ENCODE measurements around the gene LETMD1. TPM values are rescaled to one million over a fixed set of nuclear protein-coding genes. Genes with fewer than 3 reads are reported as not detected.

The LETMD1 gene
- total and polyA plus RNA-seq, 7 experiments from 2014 or later = 32.4 to 101 (median 69.5) TPM

- intact Hi-C loops (cut with micrococcal nuclease) = no loop called here
- H3K27me3 ChIP-seq (ENCODE audit: control insufficient read depth in 2 of 2, insufficient read depth in 2 of 2, low read length in 2 of 2) = no peaks in the 10 kb centered on the region
- ChIA-PET POLR2A (interaction anchor here (0.6 to 2.3 kb wide), 5 partner anchors 8 to 262 kb away, joined by 3 to 7 read pairs (median 4); no protein-coding TSS in a partner anchor), CTCF (interaction anchor here (1.2 kb wide), 1 partner anchor 24 kb away, joined by 3 read pairs; no protein-coding TSS in a partner anchor)
- no peaks in the 10 kb centered on the region for H3K9me3 ChIP-seq (ENCODE audit: control insufficient read depth in 2 of 3, low read length in 3 of 3)
- H3K27me3 Mint-ChIP-seq = no peaks in the 10 kb centered on the region
- no peak for DNase-seq
- H3K36me3 ChIP-seq (ENCODE audit: control insufficient read depth in 2 of 3, insufficient read depth in 3 of 3, low read length in 3 of 3) = peaks cover 0 to 35% (median 13%) of the 10 kb centered on the region in 3 experiments
- peaks cover 20 to 23% of the 10 kb centered on the region in 2 donors for H3K4me1 ChIP-seq (ENCODE audit: control insufficient read depth in 2 of 2, insufficient read depth in 2 of 2, low read length in 2 of 2)
- H3K27ac Mint-ChIP-seq = peak overlapping the region in 5 of 9 donors; percentile 3 to 83 (median 56)
- no peak for ATAC-seq
- peak overlapping the region in 1 of 10 donors; percentile 8 for H3K4me3 Mint-ChIP-seq
- peaks cover 0 to 1% (median 0%) of the 10 kb centered on the region in 11 donors for H3K9me3 Mint-ChIP-seq
- peaks cover 17 to 37% (median 31%) of the 10 kb centered on the region in 7 donors for H3K4me1 Mint-ChIP-seq
- H3K36me3 Mint-ChIP-seq = peaks cover 0 to 22% (median 16%) of the 10 kb centered on the region in 5 donors
- no peak overlapping the region for H3K27ac ChIP-seq (ENCODE audit: low read depth, low read length)
- no peak overlapping the region for H3K4me3 ChIP-seq (ENCODE audit: low read length)
These were observed 3.7 kb downstream of the LETMD1 start for GRCh38 chr12:51051787-51052186.

DNA sequence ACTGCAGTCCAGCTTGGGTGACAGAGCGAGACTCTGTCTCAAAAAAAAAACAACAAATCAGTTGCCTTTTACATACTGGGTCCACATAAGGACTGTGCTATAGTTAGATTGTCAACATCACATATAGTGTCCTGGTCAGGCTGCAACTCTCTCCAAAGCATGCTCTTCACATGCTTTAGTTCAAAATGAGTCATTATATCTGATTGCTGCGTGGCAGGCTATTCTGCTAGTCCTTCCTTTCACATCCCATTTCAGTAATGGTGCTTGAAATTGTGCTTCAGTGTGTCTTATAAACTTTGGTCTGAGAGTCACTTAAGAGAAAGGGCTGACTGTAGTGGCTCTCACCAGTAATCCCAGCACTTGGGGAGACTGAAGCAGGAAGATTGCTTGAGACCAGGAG, 6.9 kb downstream of the LETMD1 start:
- Histone ChIP-seq H3K36me3 (ENCODE audit: control insufficient read depth in 2 of 3, insufficient read depth in 3 of 3, low read length in 3 of 3) (peaks cover 5 to 65% (median 13%) of the 10 kb centered on the region in 3 experiments), H3K4me1 (ENCODE audit: control insufficient read depth in 2 of 2, insufficient read depth in 2 of 2, low read length in 2 of 2) (no peaks in the 10 kb centered on the region), H3K9me3 (ENCODE audit: control insufficient read depth in 2 of 3, low read length in 3 of 3) (no peaks in the 10 kb centered on the region), H3K27me3 (ENCODE audit: control insufficient read depth in 2 of 2, insufficient read depth in 2 of 2, low read length in 2 of 2) (no peaks in the 10 kb centered on the region), H3K27ac (ENCODE audit: low read depth, low read length) (no peak overlapping the region), H3K4me3 (ENCODE audit: low read length) (no peak overlapping the region)
- ChIA-PET CTCF (no interaction called here), POLR2A (interaction anchor here (0.6 to 0.7 kb wide), 2 partner anchors 9 to 154 kb away, joined by 3 read pairs; no protein-coding TSS in a partner anchor)
- Mint-ChIP-seq H3K4me3 (no peak overlapping the region), H3K4me1 (peaks cover 2 to 11% (median 6%) of the 10 kb centered on the region in 7 donors), H3K27me3 (no peaks in the 10 kb centered on the region), H3K27ac (no peak overlapping the region), H3K9me3 (no peaks in the 10 kb centered on the region), H3K36me3 (peaks cover 3 to 36% (median 23%) of the 10 kb centered on the region in 5 donors)
- intact Hi-C loops (cut with micrococcal nuclease) = no loop called here
- ATAC-seq (no peak), DNase-seq (no peak)

GRCh38 chr12:51056242-51056641, 8.1 kb downstream of the LETMD1 start:
- no peaks in the 10 kb centered on the region for H3K4me1 ChIP-seq (ENCODE audit: control insufficient read depth in 2 of 2, insufficient read depth in 2 of 2, low read length in 2 of 2)
- no peak overlapping the region for H3K27ac ChIP-seq (ENCODE audit: low read depth, low read length)
- no peak overlapping the region for H3K4me3 ChIP-seq (ENCODE audit: low read length)
- H3K9me3 ChIP-seq (ENCODE audit: control insufficient read depth in 2 of 3, low read length in 3 of 3) = no peaks in the 10 kb centered on the region
- peak; percentile 27 for ATAC-seq
- peaks cover 4 to 39% (median 25%) of the 10 kb centered on the region in 5 donors for H3K36me3 Mint-ChIP-seq
- H3K27me3 Mint-ChIP-seq = no peaks in the 10 kb centered on the region
- H3K27me3 ChIP-seq (ENCODE audit: control insufficient read depth in 2 of 2, insufficient read depth in 2 of 2, low read length in 2 of 2) = no peaks in the 10 kb centered on the region
- peaks cover 2 to 11% (median 6%) of the 10 kb centered on the region in 7 donors for H3K4me1 Mint-ChIP-seq
- no peaks in the 10 kb centered on the region for H3K9me3 Mint-ChIP-seq
- ChIA-PET POLR2A (interaction anchor here (0.6 to 0.8 kb wide), 2 partner anchors 20 to 101 kb away, joined by 3 read pairs; no protein-coding TSS in a partner anchor), CTCF (no interaction called here)
- H3K36me3 ChIP-seq (ENCODE audit: control insufficient read depth in 2 of 3, insufficient read depth in 3 of 3, low read length in 3 of 3) = peaks cover 5 to 69% (median 7%) of the 10 kb centered on the region in 3 experiments
- DNase-seq = no peak
- intact Hi-C loops (cut with micrococcal nuclease) = no loop called here
- H3K4me3 Mint-ChIP-seq = no peak overlapping the region
- H3K27ac Mint-ChIP-seq = peak overlapping the region in 1 of 9 donors; percentile 49

DNA sequence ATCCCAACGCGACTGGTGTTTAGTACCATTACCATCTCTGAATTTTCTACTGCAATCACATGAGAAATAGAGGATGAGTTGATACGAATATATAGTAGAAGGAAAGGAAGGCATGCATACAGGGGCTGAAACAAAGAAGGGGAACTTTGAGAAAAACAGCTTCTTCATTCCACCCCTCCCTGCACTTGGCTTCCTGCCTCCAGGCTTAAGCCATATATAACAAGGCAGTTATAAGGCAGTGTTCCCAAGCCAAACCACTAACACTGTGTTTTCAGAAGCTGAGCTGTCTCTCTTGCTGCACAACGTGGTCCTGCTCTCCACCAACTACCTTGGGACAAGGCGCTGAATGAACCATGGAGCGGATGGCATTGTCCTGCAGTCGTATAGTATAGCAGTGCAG, 11.0 kb downstream of the LETMD1 start:
- no peaks in the 10 kb centered on the region for H3K9me3 ChIP-seq (ENCODE audit: control insufficient read depth in 2 of 3, low read length in 3 of 3)
- H3K27me3 ChIP-seq (ENCODE audit: control insufficient read depth in 2 of 2, insufficient read depth in 2 of 2, low read length in 2 of 2) = no peaks in the 10 kb centered on the region
- H3K36me3 ChIP-seq (ENCODE audit: control insufficient read depth in 2 of 3, insufficient read depth in 3 of 3, low read length in 3 of 3) = peaks cover 5 to 82% (median 7%) of the 10 kb centered on the region in 3 experiments
- no peak overlapping the region for H3K4me3 Mint-ChIP-seq
- intact Hi-C loops (cut with micrococcal nuclease) = no loop called here
- H3K27me3 Mint-ChIP-seq = no peaks in the 10 kb centered on the region
- H3K4me3 ChIP-seq (ENCODE audit: low read length) = no peak overlapping the region
- ATAC-seq (no peak), DNase-seq (no peak)
- H3K27ac ChIP-seq (ENCODE audit: low read depth, low read length) = no peak overlapping the region
- H3K27ac Mint-ChIP-seq = peak overlapping the region in 1 of 9 donors; percentile 22
- peaks cover 4 to 46% (median 17%) of the 10 kb centered on the region in 5 donors for H3K36me3 Mint-ChIP-seq
- H3K4me1 ChIP-seq (ENCODE audit: control insufficient read depth in 2 of 2, insufficient read depth in 2 of 2, low read length in 2 of 2) = no peaks in the 10 kb centered on the region
- ChIA-PET CTCF (no interaction called here), POLR2A (interaction anchor here (0.7 to 1.0 kb wide), 2 partner anchors 25 to 296 kb away, joined by 3 to 5 read pairs; partner anchors contain the start of gene CSRNP2)
- no peaks in the 10 kb centered on the region for H3K9me3 Mint-ChIP-seq
- H3K4me1 Mint-ChIP-seq = peaks cover 0 to 2% (median 0%) of the 10 kb centered on the region in 7 donors

- Mint-ChIP-seq H3K4me3 (no peak overlapping the region), H3K36me3 (peaks cover 6 to 49% (median 13%) of the 10 kb centered on the region in 5 donors), H3K4me1 (no peaks in the 10 kb centered on the region), H3K9me3 (no peaks in the 10 kb centered on the region), H3K27me3 (no peaks in the 10 kb centered on the region), H3K27ac (peak overlapping the region in 7 of 9 donors; percentile 25 to 89 (median 52))
- ATAC-seq = no peak
- intact Hi-C loops (cut with micrococcal nuclease) = no loop called here
- no peak for DNase-seq
- POLR2A ChIA-PET = interaction anchor here (0.8 to 0.9 kb wide), 4 partner anchors 10 to 20 kb away, joined by 3 read pairs; partner anchors contain the start of gene CSRNP2
- no peaks in the 10 kb centered on the region for H3K9me3 ChIP-seq (ENCODE audit: control insufficient read depth in 2 of 3, low read length in 3 of 3)
- H3K36me3 ChIP-seq (ENCODE audit: control insufficient read depth in 2 of 3, insufficient read depth in 3 of 3, low read length in 3 of 3) = peaks cover 0 to 84% (median 9%) of the 10 kb centered on the region in 3 experiments
- no peaks in the 10 kb centered on the region for H3K4me1 ChIP-seq (ENCODE audit: control insufficient read depth in 2 of 2, insufficient read depth in 2 of 2, low read length in 2 of 2)
- CTCF ChIA-PET = no interaction called here
- H3K27me3 ChIP-seq (ENCODE audit: control insufficient read depth in 2 of 2, insufficient read depth in 2 of 2, low read length in 2 of 2) = no peaks in the 10 kb centered on the region
- no peak overlapping the region for H3K27ac ChIP-seq (ENCODE audit: low read depth, low read length)
- H3K4me3 ChIP-seq (ENCODE audit: low read length) = no peak overlapping the region
These were observed 14.7 kb downstream of the LETMD1 start for GRCh38 chr12:51062631-51063397.

DNA sequence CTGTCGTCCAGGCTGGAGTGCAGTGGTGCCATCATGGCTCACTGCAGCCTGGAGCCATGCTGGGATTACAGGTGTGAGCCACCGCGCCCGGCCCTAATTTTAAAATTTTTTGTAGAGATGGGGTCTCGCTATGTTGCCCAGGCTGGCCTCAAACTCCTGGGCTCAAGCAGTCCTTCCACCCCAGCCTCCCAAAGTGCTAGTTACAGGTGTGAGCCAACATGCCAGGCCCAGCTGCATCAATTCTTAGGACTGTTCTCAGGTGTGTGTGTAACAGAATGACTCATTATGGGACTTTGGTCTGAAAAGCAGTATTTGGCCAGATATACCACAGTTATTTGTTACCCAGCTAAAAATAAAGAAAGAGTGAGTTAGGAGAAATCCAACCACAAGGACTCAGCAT, 17.4 kb downstream of the LETMD1 start:
- H3K27me3 Mint-ChIP-seq = no peaks in the 10 kb centered on the region
- intact Hi-C loops (cut with micrococcal nuclease) = no loop called here
- ChIA-PET POLR2A (no interaction called here), CTCF (no interaction called here)
- H3K4me1 Mint-ChIP-seq = no peaks in the 10 kb centered on the region
- H3K36me3 Mint-ChIP-seq = peaks cover 3 to 33% (median 6%) of the 10 kb centered on the region in 5 donors
- H3K27me3 ChIP-seq (ENCODE audit: control insufficient read depth in 2 of 2, insufficient read depth in 2 of 2, low read length in 2 of 2) = no peaks in the 10 kb centered on the region
- H3K4me3 Mint-ChIP-seq = no peak overlapping the region
- H3K27ac Mint-ChIP-seq = no peak overlapping the region
- H3K4me1 ChIP-seq (ENCODE audit: control insufficient read depth in 2 of 2, insufficient read depth in 2 of 2, low read length in 2 of 2) = no peaks in the 10 kb centered on the region
- H3K27ac ChIP-seq (ENCODE audit: low read depth, low read length) = no peak overlapping the region
- DNase-seq (no peak), ATAC-seq (no peak)
- H3K4me3 ChIP-seq (ENCODE audit: low read length) = no peak overlapping the region
- H3K36me3 ChIP-seq (ENCODE audit: control insufficient read depth in 2 of 3, insufficient read depth in 3 of 3, low read length in 3 of 3) = peaks cover 0 to 76% (median 4%) of the 10 kb centered on the region in 3 experiments
- no peaks in the 10 kb centered on the region for H3K9me3 ChIP-seq (ENCODE audit: control insufficient read depth in 2 of 3, low read length in 3 of 3)
- H3K9me3 Mint-ChIP-seq = no peaks in the 10 kb centered on the region
